Central memory CD8-positive, alpha-beta T cell (primary cell): ENCODE measurements around the gene LEFTY2.

Experiments used
- ATAC-seq: fragments of 150-1000 bp; cut with Tn5 transposase; replicated peaks from 2 replicates; pipeline ENCODE4 v1.10.0; 2022; ENCODE audit warnings: mild to moderate bottlenecking, moderate FRiP score, moderate number of reproducible peaks; ENCODE audit not compliant: poor library complexity, severe bottlenecking; ENCODE audit errors: extremely low read depth
- DNase-seq, 2 donors: peaks; one replicate each; pipeline ENCODE4 v3.0.0; 2021; ENCODE audit warnings: low spot score in 2 of 2
- H3K27ac Mint-ChIP-seq: one replicate; pipeline ENCODE4 v1.8.0; 2022; ENCODE audit warnings: low read depth, mild to moderate bottlenecking, moderate library complexity, mixed read lengths
- H3K27me3 Mint-ChIP-seq: one replicate; pipeline ENCODE4 v1.8.0; 2022; ENCODE audit warnings: mixed read lengths
- H3K36me3 Mint-ChIP-seq: one replicate; pipeline ENCODE4 v1.8.0; 2022; ENCODE audit warnings: mild to moderate bottlenecking, moderate library complexity, mixed read lengths; ENCODE audit not compliant: insufficient read depth
- H3K4me1 Mint-ChIP-seq: one replicate; pipeline ENCODE4 v1.8.0; 2022; ENCODE audit warnings: mixed read lengths
- H3K4me3 Mint-ChIP-seq: one replicate; pipeline ENCODE4 v1.8.0; 2022; ENCODE audit warnings: mild to moderate bottlenecking, moderate library complexity, mixed read lengths
- H3K9me3 Mint-ChIP-seq: one replicate; pipeline ENCODE4 v1.8.0; 2022; ENCODE audit warnings: mixed read lengths

Gene LEFTY2

DNA sequence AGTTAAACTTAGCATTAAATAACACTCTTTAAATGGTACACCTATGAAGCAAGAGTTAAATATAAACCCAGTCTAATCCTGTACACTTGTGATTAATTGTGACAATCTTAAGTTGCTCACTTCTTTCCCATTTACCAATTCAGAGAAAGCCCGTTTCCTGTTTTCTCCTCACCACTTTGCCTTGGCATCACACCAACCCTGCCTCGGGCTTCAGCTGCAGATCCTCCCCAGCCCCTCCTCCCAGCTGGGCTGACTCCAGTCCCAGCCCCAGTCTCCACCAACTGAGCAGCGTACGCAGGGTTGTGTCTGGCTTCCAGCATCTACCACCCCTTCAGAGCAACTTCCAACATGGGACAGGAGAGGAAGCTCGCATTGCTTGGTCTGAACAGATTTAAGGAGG is 21.1 kb downstream of the LEFTY2 start:
- ATAC-seq = no peak
- no peak overlapping the region for H3K4me3 Mint-ChIP-seq
- H3K9me3 Mint-ChIP-seq = no peaks in the 10 kb centered on the region
- DNase-seq = no peak
- H3K36me3 Mint-ChIP-seq = peaks cover 16% of the 10 kb centered on the region
- H3K27ac Mint-ChIP-seq = no peak overlapping the region
- peaks cover 46% of the 10 kb centered on the region for H3K4me1 Mint-ChIP-seq
- no peaks in the 10 kb centered on the region for H3K27me3 Mint-ChIP-seq

DNA sequence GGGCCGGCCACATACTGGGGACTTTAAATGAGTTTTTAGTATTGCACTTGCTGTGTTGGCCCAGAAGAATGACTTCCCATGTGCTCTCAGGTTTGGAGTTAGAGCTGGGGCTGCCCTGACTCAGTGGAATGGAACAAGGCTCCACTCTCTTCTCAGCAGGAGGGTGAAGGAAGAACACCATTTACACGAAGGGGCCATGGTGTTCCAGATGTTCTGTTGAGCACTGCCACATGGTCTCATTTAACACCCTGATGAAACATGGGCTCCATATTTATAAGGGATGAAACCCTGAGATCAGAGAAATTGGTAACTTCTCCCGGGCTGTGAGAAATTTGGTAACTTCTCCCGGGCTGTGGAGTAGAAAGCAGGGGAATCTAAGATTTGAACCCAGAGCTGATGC is 22.7 kb downstream of the LEFTY2 start:
- DNase-seq (no peak), ATAC-seq (no peak)
- Mint-ChIP-seq H3K4me1 (peaks cover 39% of the 10 kb centered on the region), H3K36me3 (peaks cover 10% of the 10 kb centered on the region), H3K4me3 (no peak overlapping the region), H3K27ac (no peak overlapping the region), H3K27me3 (no peaks in the 10 kb centered on the region), H3K9me3 (no peaks in the 10 kb centered on the region)

DNA sequence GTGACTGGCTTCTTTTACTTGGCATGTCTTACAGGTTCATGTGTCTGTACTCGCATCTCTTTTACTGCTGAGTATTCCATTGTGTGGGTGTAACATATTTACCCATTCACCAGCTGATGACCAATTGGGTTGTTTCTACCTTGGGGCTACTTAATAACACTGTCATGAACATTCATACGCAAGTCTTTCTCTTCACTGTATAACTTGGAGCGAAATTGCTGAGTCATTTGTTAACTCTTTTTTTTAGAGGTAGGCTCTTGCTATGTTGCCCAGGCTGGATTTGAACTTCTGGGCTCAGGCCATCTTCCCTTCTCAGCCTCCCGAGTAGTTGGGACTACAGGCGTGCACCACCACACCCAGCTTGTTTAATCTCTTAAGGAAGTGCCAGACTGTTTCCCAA is 23.5 kb downstream of the LEFTY2 start:
- H3K36me3 Mint-ChIP-seq = peaks cover 9% of the 10 kb centered on the region
- no peak for DNase-seq
- H3K27me3 Mint-ChIP-seq = no peaks in the 10 kb centered on the region
- H3K4me1 Mint-ChIP-seq = peaks cover 35% of the 10 kb centered on the region
- H3K9me3 Mint-ChIP-seq = no peaks in the 10 kb centered on the region
- ATAC-seq = no peak
- H3K27ac Mint-ChIP-seq = peak overlapping the region; percentile 51
- no peak overlapping the region for H3K4me3 Mint-ChIP-seq

DNA sequence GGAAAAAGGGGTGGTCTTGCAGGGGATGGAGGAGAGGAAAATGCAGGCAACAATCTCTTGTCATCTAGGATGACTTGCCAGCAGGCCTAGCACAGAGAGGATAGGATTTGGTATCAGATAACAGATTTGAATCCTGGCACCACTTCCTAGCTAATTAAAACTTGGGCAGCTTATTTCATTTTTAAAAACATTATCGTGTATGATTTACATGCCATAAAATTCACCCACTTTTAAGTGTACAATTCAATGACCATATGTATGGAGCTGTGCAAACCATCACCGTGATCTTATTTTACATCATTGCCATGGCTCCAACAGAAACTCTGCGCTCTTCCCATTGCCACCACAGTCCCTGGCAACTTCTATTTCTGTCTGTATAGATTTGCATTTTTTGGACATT is 23.9 kb downstream of the LEFTY2 start:
- ATAC-seq (no peak), DNase-seq (no peak)
- H3K36me3 Mint-ChIP-seq = peaks cover 9% of the 10 kb centered on the region
- H3K27ac Mint-ChIP-seq = peak overlapping the region; percentile 51
- no peaks in the 10 kb centered on the region for H3K9me3 Mint-ChIP-seq
- H3K4me3 Mint-ChIP-seq = no peak overlapping the region
- peaks cover 31% of the 10 kb centered on the region for H3K4me1 Mint-ChIP-seq
- H3K27me3 Mint-ChIP-seq = no peaks in the 10 kb centered on the region

DNA sequence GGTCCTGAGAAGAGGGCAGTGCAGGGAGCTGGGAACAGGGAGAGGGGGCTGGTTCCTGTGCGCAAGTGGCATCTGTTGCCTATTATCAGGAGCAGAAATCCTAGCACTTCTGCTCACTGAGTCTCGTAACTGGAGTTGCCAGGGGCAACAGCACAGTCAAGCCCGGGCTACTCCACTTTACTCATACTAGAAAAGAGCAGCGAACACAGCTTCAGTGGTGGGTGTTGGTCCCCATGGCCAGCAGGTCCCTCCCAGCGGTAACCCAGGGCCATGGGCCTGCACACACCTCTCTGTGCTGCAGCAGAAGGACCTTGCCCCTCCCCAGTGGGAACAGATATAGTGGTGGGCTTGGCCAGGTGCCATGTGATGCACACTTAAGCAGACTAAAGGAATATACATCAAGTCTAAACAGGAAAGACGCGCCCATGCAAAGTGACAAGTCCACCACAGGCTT is 25.5 kb downstream of the LEFTY2 start:
- no peak for ATAC-seq
- Mint-ChIP-seq H3K27ac (peak overlapping the region; percentile 8), H3K4me3 (no peak overlapping the region), H3K27me3 (no peaks in the 10 kb centered on the region), H3K4me1 (peaks cover 29% of the 10 kb centered on the region), H3K9me3 (no peaks in the 10 kb centered on the region), H3K36me3 (peaks cover 9% of the 10 kb centered on the region)
- DNase-seq = no peak

DNA sequence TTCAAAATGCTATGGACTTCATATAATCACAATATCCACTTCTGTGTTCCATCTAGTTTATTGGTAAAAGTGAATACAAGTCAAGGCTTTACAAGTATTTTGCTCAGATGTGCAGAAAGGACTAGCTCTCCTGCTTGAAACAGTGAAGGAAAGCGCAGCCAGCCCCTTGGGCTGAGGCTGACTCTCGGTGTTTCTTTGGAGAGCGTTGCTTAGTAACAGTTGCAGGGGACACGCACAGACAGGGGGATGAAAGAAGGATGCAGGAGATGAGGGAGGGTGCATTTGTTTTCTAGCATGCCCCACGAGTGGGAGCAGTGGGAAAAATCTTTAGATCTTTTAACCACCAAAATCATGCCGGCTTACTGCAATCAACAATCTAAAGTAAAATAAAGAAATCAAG is 26.1 kb downstream of the LEFTY2 start:
- peak overlapping the region; percentile 8 for H3K27ac Mint-ChIP-seq
- H3K4me3 Mint-ChIP-seq = no peak overlapping the region

DNA sequence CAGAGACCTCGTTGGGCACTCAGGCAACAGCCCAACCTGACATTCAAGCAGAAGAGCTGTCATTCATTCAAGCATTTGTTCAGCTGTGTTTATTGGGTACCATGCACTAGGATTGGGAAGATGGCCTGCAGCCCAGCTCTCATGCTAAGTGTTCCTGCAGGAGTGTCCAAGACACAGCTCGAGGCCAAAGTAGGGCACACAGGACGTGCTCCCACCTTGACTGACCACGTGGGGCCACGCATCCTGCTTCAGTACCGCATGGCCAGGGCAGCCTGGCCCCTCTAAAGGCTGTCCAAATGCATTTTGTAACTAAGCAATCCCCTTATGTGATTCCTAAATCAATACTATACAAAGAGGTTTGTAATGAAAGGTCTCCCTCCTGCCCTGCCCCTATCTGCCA is 26.6 kb downstream of the LEFTY2 start:
- Mint-ChIP-seq H3K36me3 (peaks cover 6% of the 10 kb centered on the region), H3K27me3 (no peaks in the 10 kb centered on the region), H3K27ac (no peak overlapping the region), H3K4me1 (peaks cover 33% of the 10 kb centered on the region), H3K4me3 (no peak overlapping the region), H3K9me3 (no peaks in the 10 kb centered on the region)
- DNase-seq (no peak), ATAC-seq (no peak)

More for the DNA sequence above, 26.1 kb downstream of the LEFTY2 start:
- ATAC-seq = no peak
- DNase-seq = no peak
- Mint-ChIP-seq H3K4me1 (peaks cover 33% of the 10 kb centered on the region), H3K27me3 (no peaks in the 10 kb centered on the region), H3K36me3 (peaks cover 8% of the 10 kb centered on the region), H3K9me3 (no peaks in the 10 kb centered on the region)

DNA sequence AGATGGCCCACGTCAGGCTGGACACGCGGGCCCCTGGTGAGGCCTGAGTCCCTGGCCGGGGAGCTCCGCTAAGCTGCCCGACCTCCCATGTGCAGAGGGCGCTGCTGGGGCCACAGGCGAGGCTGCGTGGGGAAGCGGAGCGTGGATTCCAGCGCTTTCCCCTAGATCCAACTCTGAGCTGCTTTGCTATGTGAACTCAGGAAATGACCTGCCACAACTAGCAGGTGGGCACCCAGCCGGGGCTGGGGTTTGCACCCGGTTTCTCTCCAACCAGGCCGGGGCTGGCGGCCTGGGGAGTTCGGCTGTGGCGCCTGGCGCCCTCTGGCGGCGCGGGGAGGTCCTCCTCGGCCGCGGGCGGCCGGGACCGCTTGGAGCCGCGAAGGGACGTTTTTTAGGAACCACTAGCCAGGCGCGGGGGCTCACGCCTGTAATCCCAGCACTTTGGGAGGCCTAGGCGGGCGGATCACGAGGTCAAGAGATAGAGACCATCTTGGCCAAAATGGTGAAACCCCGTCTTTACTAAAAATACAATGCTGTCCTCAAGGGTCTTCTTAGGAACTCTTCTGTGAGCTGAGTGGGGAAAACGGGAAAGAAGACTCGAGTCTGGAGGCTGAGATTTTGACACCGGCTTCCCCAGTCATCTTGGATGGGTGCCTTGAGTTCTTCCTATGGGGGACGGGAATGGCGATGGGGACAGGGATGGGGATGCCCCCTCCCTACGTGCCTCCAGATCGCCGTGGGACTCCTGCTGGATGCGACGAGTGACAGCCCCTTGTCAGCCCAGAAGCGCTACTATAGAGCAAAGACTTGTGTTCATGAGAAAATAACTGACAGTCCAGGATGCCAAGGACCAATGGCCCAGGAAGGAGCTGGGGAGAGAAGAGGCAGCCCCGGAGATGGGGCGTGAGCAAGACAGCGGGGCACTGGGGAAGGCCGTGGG is 29.6 kb downstream of the LEFTY2 start:
- no peaks in the 10 kb centered on the region for H3K9me3 Mint-ChIP-seq
- ATAC-seq (peak; percentile 85), DNase-seq (peak; percentile 57 to 73)
- no peaks in the 10 kb centered on the region for H3K27me3 Mint-ChIP-seq
- no peak overlapping the region for H3K4me3 Mint-ChIP-seq
- peaks cover 27% of the 10 kb centered on the region for H3K4me1 Mint-ChIP-seq
- peaks cover 4% of the 10 kb centered on the region for H3K36me3 Mint-ChIP-seq
- H3K27ac Mint-ChIP-seq = no peak overlapping the region

DNA sequence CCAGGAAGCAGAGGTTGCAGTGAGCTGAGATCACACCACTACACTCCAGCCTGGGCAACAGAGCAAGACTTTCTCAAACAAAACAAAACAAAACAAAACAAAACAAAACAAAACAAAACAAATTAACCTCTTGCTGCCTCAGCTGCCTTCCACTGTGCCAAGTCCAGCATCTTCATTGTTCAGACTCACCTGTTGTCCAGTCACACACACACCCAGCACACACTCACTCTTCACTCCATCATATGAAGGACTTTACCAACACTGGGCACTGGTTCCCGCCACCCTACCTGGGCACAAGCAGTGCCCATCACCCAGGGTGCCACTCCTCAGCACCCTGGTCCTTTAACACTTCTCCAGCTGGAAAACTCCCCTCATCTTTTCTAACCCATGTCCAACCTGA is 31.5 kb downstream of the LEFTY2 start:
- no peak for ATAC-seq
- DNase-seq = no peak
- Mint-ChIP-seq H3K9me3 (no peaks in the 10 kb centered on the region), H3K27me3 (no peaks in the 10 kb centered on the region), H3K27ac (no peak overlapping the region), H3K36me3 (peaks cover 2% of the 10 kb centered on the region), H3K4me1 (peaks cover 16% of the 10 kb centered on the region), H3K4me3 (no peak overlapping the region)

DNA sequence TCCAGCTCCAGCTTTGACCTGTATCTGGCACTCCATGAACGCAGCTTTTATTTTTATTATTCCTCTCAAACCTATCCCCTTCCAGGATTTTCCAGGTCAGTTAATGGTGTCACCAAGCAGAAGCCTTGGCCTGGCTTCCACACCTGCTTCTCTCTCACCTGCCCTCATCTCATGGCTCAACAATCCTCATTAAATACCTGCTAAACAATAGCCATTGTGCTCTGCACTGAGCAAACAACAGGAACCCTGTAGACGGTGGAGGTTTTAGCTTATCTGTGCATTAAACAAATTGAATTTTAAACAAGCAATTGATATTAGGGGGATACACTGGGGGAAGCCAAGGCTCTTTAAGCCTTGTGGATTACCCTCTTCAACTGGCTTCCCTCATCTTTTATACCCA is 32.2 kb downstream of the LEFTY2 start:
- Mint-ChIP-seq H3K4me1 (peaks cover 16% of the 10 kb centered on the region), H3K36me3 (peaks cover 2% of the 10 kb centered on the region), H3K27ac (no peak overlapping the region), H3K27me3 (no peaks in the 10 kb centered on the region), H3K9me3 (no peaks in the 10 kb centered on the region), H3K4me3 (no peak overlapping the region)
- DNase-seq (no peak), ATAC-seq (no peak)

DNA sequence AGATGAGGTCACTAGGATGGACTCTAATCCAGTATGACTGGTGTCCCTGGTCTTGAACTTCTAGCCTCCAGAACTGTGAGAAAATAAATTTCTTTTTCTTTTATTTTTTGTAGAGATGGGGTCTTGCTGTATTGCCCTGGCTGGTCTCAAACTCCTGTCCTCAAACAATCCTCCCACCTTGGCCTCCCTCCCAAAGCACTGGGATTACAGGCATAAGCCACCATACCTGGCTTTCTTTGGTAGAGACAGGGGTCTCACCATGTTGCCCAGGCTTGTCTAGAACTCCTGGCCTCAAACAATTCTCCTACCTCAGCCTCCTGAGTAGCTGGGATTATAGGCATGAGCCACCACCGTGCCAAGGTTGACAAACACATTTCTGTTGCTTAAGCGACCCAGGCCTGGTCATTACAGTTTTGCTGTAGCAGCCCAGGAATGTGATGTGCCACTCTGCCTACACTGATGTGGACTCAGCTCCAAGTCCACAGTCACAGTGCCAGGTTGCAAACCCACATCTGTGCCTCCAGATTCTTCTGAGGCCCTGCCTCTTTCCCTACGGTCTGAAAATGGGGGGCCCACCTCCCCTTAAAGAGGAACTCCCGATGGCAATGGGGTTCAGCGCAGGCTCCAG is 32.9 kb downstream of the LEFTY2 start:
- ATAC-seq = no peak
- Mint-ChIP-seq H3K36me3 (peaks cover 2% of the 10 kb centered on the region), H3K27me3 (no peaks in the 10 kb centered on the region), H3K4me1 (peaks cover 16% of the 10 kb centered on the region), H3K4me3 (no peak overlapping the region), H3K9me3 (no peaks in the 10 kb centered on the region), H3K27ac (peak overlapping the region; percentile 48)
- DNase-seq = no peak

DNA sequence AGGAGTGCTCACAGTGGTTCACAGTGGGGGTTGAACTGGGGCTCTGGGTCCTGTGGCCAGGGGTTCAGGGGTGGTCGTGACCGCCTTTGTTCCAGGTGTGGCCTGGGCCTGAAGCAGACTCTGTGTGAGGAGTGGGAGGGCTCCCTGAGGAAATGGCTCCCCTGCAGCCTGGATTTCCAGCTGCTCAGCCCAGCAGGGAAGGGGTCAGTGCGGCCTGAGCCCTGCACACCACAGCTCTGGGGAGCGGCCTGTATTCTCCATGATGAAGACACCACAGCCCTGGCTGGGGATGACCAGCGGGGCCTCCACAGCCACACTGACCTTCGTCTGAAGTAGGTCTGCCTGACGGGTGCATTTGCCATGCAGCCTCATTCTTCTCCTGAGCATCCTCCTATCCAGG is 33.7 kb downstream of the LEFTY2 start:
- H3K27me3 Mint-ChIP-seq = no peaks in the 10 kb centered on the region
- no peak overlapping the region for H3K27ac Mint-ChIP-seq
- H3K9me3 Mint-ChIP-seq = no peaks in the 10 kb centered on the region
- H3K4me1 Mint-ChIP-seq = peaks cover 16% of the 10 kb centered on the region
- DNase-seq (no peak), ATAC-seq (no peak)
- peaks cover 2% of the 10 kb centered on the region for H3K36me3 Mint-ChIP-seq
- H3K4me3 Mint-ChIP-seq = no peak overlapping the region

DNA sequence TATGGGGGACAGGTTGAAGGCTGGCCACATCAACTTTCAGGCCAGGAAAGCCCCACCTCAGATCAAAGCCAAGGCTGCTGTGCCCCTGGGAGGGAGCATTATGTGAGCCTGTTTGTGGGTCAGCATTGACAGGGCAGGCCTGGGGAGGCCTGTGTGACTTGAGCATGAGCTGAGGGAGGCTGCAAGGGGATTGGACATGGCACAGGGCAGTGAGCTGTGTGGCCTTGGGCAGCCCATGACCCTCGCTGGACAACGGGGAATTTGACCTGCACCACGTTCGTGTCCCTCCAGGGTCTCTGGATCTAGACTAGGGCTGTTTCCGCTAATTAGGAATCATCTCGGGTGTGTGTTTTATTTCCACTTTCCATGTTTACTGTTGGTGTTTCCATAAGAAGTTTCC is 34.6 kb downstream of the LEFTY2 start:
- Mint-ChIP-seq H3K36me3 (peaks cover 2% of the 10 kb centered on the region), H3K4me3 (no peak overlapping the region), H3K27me3 (no peaks in the 10 kb centered on the region), H3K9me3 (no peaks in the 10 kb centered on the region), H3K4me1 (peaks cover 12% of the 10 kb centered on the region), H3K27ac (no peak overlapping the region)
- DNase-seq = no peak
- no peak for ATAC-seq
